HCT116 (cell line): ENCODE measurements around the gene SEC61G. TPM values are rescaled to one million over a fixed set of nuclear protein-coding genes. Genes with fewer than 3 reads are reported as not detected.
A peak's percentile ranks its signal among the peaks of the same experiment; 100 is the strongest.

ENCODE experiments used
- ATAC-seq: fragments of 200-7000 bp; cut with Tn5 transposase; 2 replicates; pipeline ENCODE4 v1.9.1; 2020; ENCODE audit warnings: mild to moderate bottlenecking, moderate library complexity
- Bru-seq: library from RNA; stranded (reverse); fragments of 400-500 nt; gene quantifications from one replicate; lab custom pipeline; 2021; lab: Mats Ljungman, UMichigan
- BruChase-seq, 2 experiments: library from RNA; stranded (reverse); fragments of 400-500 nt; gene quantifications; one replicate each; lab custom pipeline; 2021; lab: Mats Ljungman, UMichigan
- BruUV-seq: library from RNA; stranded (reverse); fragments of 400-500 nt; replicated peaks from 2 replicates; lab custom pipeline; 2021; lab: Mats Ljungman, UMichigan
- CTCF ChIA-PET: fragments of 300-600 bp; sonication (Branson Sonifier 250); formaldehyde crosslinking; loops from one replicate; lab custom pipeline; 2021; ENCODE audit warnings: antibody characterized with exemption; lab: Charles Lee
- POLR2A ChIA-PET: fragments of 300-600, 350-600 bp; sonication (Branson Sonifier 250); formaldehyde crosslinking; loops from one replicate; lab custom pipeline; 2021; ENCODE audit warnings: antibody characterized with exemption; lab: Charles Lee
- RAD21 ChIA-PET, 2 experiments: fragments of 300-600 bp; sonication (Branson Sonifier 250); formaldehyde crosslinking; loops; one replicate each; lab custom pipeline; 2023; ENCODE audit warnings: low total read pairs in 2 of 2; ENCODE audit not compliant: uncharacterized antibody in 2 of 2, unreplicated experiment in 2 of 2, low non-redundant PET in 1 of 2; lab: Charles Lee
- DNase-seq: peaks from one replicate; pipeline ENCODE4 v3.0.0-alpha.2; 2010; ENCODE audit warnings: low read depth, low spot score
- H2AFZ ChIP-seq: fragments of 200-600 bp; shearing (Covaris generic), sonication (generic); 2 replicates; pipeline ENCODE4 v1.6.1; 2017; ENCODE audit warnings: low read depth, mixed run types, mixed read lengths, antibody characterized with exemption, low read length; ENCODE audit not compliant: poor library complexity, severe bottlenecking
- H3K27ac ChIP-seq: 2 replicates; pipeline ENCODE4 v1.5.1; 2012; ENCODE audit warnings: low read depth, low read length
- H3K27me3 ChIP-seq: fragments of 200-600 bp; sonication (generic); 2 replicates; pipeline ENCODE4 v1.6.1; 2016; ENCODE audit warnings: mixed run types, low read length, mixed read lengths; ENCODE audit not compliant: insufficient read depth
- H3K36me3 ChIP-seq, 2 experiments: fragments of 200-500 bp in 1 of 2; fragments of 200-600 bp in 1 of 2; sonication (Bioruptor generic) in 1 of 2; sonication (generic) in 1 of 2; 2 replicates each; pipeline versions ENCODE4 v1.5.1 to v1.6.1; 2014 to 2016; ENCODE audit warnings: low read length in 2 of 2, inconsistent platforms in 1 of 2, mixed read lengths in 1 of 2, mixed run types in 1 of 2; ENCODE audit not compliant: insufficient read depth in 2 of 2, control insufficient read depth in 1 of 2
- H3K4me1 ChIP-seq, 2 experiments: fragments of 200-600 bp in 1 of 2; sonication (generic) in 1 of 2; 2 replicates each; pipeline versions ENCODE4 v1.5.1 to v1.6.1; 2012 to 2017; ENCODE audit warnings: low read length in 2 of 2, inconsistent platforms in 1 of 2, mild to moderate bottlenecking in 1 of 2, mixed read lengths in 1 of 2, mixed run types in 1 of 2, moderate library complexity in 1 of 2; ENCODE audit not compliant: insufficient read depth in 2 of 2, control insufficient read depth in 1 of 2
- H3K4me2 ChIP-seq: fragments of 200-600 bp; sonication (generic); 2 replicates; pipeline ENCODE4 v1.6.1; 2017; ENCODE audit warnings: mixed run types, low read length, mixed read lengths
- H3K4me3 ChIP-seq, 2 experiments: fragments of 200-600 bp in 1 of 2; sonication (generic) in 1 of 2; replicated peaks in 1 of 2; 2 replicates each; pipeline ENCODE4 v1.5.1; 2011 to 2016; ENCODE audit warnings: low read length in 2 of 2, control low read depth in 1 of 2, low read depth in 1 of 2, mild to moderate bottlenecking in 1 of 2, mixed read lengths in 1 of 2, mixed run types in 1 of 2
- H3K79me2 ChIP-seq: fragments of 200-600 bp; sonication (generic); 2 replicates; pipeline ENCODE4 v1.6.1; 2017; ENCODE audit warnings: mild to moderate bottlenecking, mixed run types, low read length, moderate library complexity, mixed read lengths; ENCODE audit not compliant: insufficient read depth
- H3K9ac ChIP-seq: fragments of 200-600 bp; sonication (generic); 2 replicates; pipeline ENCODE4 v1.6.1; 2016; ENCODE audit warnings: low read length, mixed read lengths
- H3K9me2 ChIP-seq: fragments of 200-600 bp; sonication (generic), shearing (Covaris generic); 2 replicates; pipeline ENCODE4 v1.6.1; 2017; ENCODE audit warnings: mixed run types, mild to moderate bottlenecking, moderate library complexity; ENCODE audit not compliant: insufficient read depth
- H3K9me3 ChIP-seq, 2 experiments: fragments of 200-500 bp in 1 of 2; fragments of 200-600 bp in 1 of 2; sonication (Bioruptor generic) in 1 of 2; sonication (generic) in 1 of 2; 2 replicates each; pipeline ENCODE4 v1.6.1; 2014 to 2017; ENCODE audit warnings: low read length in 2 of 2, mixed read lengths in 2 of 2, inconsistent platforms in 1 of 2, low read depth in 1 of 2, mild to moderate bottlenecking in 1 of 2, mixed run types in 1 of 2, moderate library complexity in 1 of 2; ENCODE audit not compliant: control insufficient read depth in 1 of 2, insufficient read depth in 1 of 2
- H4K20me1 ChIP-seq: fragments of 200-600 bp; sonication (generic), shearing (Covaris generic); 2 replicates; pipeline ENCODE4 v1.6.1; 2017; ENCODE audit warnings: mixed run types, mild to moderate bottlenecking, moderate library complexity; ENCODE audit not compliant: insufficient read depth
- CBX3 ChIP-seq: IDR thresholded peaks from 2 replicates; pipeline ENCODE4 v1.6.1; 2012; ENCODE audit warnings: low read depth
- CEBPB ChIP-seq: IDR thresholded peaks from 2 replicates; pipeline ENCODE4 v1.6.1; 2012; ENCODE audit warnings: low read depth
- EGR1 ChIP-seq: IDR thresholded peaks from 2 replicates; pipeline ENCODE4 v1.6.1; 2012; ENCODE audit warnings: low read depth
- ELF1 ChIP-seq: IDR thresholded peaks from 2 replicates; pipeline ENCODE4 v1.6.1; 2012; ENCODE audit warnings: low read depth, borderline replicate concordance
- EZH2phosphoT487 ChIP-seq: fragments of 200-600 bp; IDR thresholded peaks from 2 replicates; pipeline ENCODE4 v1.6.1; 2018; ENCODE audit warnings: antibody characterized with exemption, borderline replicate concordance
- FOSL1 ChIP-seq: IDR thresholded peaks from 2 replicates; pipeline ENCODE4 v1.6.1; 2012; ENCODE audit warnings: low read depth
- JUND ChIP-seq: IDR thresholded peaks from 2 replicates; pipeline ENCODE4 v1.6.1; 2012
- POLR2A ChIP-seq: IDR thresholded peaks from 2 replicates; pipeline ENCODE4 v1.7.0; 2011; ENCODE audit warnings: borderline replicate concordance; ENCODE audit not compliant: insufficient read depth, insufficient read length; ENCODE audit errors: extremely low read depth
- POLR2AphosphoS5 ChIP-seq: IDR thresholded peaks from 2 replicates; pipeline ENCODE4 v1.6.1; 2011; ENCODE audit warnings: mild to moderate bottlenecking, low read depth, low read length, moderate library complexity
- RAD21 ChIP-seq: IDR thresholded peaks from 2 replicates; pipeline ENCODE4 v1.6.1; 2012; ENCODE audit warnings: low read depth, mild to moderate bottlenecking
- SIN3A ChIP-seq: IDR thresholded peaks from 2 replicates; pipeline ENCODE4 v1.6.1; 2012; ENCODE audit warnings: low read depth
- SP1 ChIP-seq: IDR thresholded peaks from 2 replicates; pipeline ENCODE4 v1.6.1; 2012; ENCODE audit warnings: low read depth
- SRF ChIP-seq: IDR thresholded peaks from 2 replicates; pipeline ENCODE4 v1.6.1; 2012; ENCODE audit warnings: low read depth
- TCF7L2 ChIP-seq: IDR thresholded peaks from 2 replicates; pipeline ENCODE4 v1.7.0; 2011; ENCODE audit warnings: borderline replicate concordance, inconsistent platforms; ENCODE audit not compliant: insufficient read depth, insufficient read length; ENCODE audit errors: extremely low read depth
- YY1 ChIP-seq: IDR thresholded peaks from 2 replicates; pipeline ENCODE4 v1.6.1; 2011; ENCODE audit warnings: low read length, low read depth, moderate library complexity, mild to moderate bottlenecking; ENCODE audit not compliant: insufficient replicate concordance; ENCODE audit errors: extremely low read depth
- ZFX ChIP-seq: fragments of 450-650 bp; IDR thresholded peaks from 2 replicates; pipeline ENCODE4 v1.6.1; 2017
- ZNF274 ChIP-seq: fragments of 200-500 bp; sonication (Bioruptor generic); IDR thresholded peaks from 2 replicates; pipeline ENCODE4 v1.6.1; 2014; ENCODE audit warnings: mild to moderate bottlenecking, low read depth, low read length, inconsistent platforms
- intact Hi-C: fragments of 100-400 bp; cut with micrococcal nuclease; formaldehyde crosslinking; loops from 2 replicates; pipeline ENCODE4 v1.10.0; 2022
- long read RNA-seq: library from polyadenylated mRNA; unstranded; transcript quantifications from one replicate; pipeline ENCODE4 v2.0.0, GENCODE V29; 2021; ENCODE audit not compliant: unreplicated experiment
- polyA plus RNA-seq: library from polyadenylated mRNA; unstranded; fragments of >200 nt; gene quantifications from 2 replicates; pipeline ENCODE4 v1.2.1, GENCODE V29; 2012; ENCODE audit warnings: missing spikeins
- total RNA-seq: library from RNA; stranded (reverse); gene quantifications from one replicate; pipeline ENCODE4 v1.2.1, GENCODE V29; 2021; ENCODE audit not compliant: unreplicated experiment
- TF ChIP-seq, protein P1 (sequence below): IDR thresholded peaks from 2 replicates; pipeline ENCODE4 v1.6.1; 2012
- TF ChIP-seq, protein P2 (sequence below), 3 experiments: fragments of 200-600 bp in 1 of 3; sonication (generic) in 1 of 3; IDR thresholded peaks in 2 of 3; conservative IDR thresholded peaks in 1 of 3; 2 replicates each; pipeline ENCODE4 v1.5.1; 2012 to 2017; ENCODE audit warnings: low read depth in 2 of 3, low read length in 2 of 3, antibody characterized with exemption in 1 of 3, borderline replicate concordance in 1 of 3, control low read depth in 1 of 3, mild to moderate bottlenecking in 1 of 3, mixed read lengths in 1 of 3, mixed run types in 1 of 3, moderate library complexity in 1 of 3; ENCODE audit not compliant: insufficient read depth in 1 of 3
- TF ChIP-seq, protein P3 (sequence below): IDR thresholded peaks from 2 replicates; pipeline ENCODE4 v1.6.1; 2012; ENCODE audit warnings: low read depth

SEC61G gene
- total RNA-seq = 147 TPM
- 179 and 221 TPM in 2 replicates for polyA plus RNA-seq
- Bru-seq, nascent RNA = percentile 98 among the genes with signal in this experiment
- percentile 90 among the genes with signal in this experiment for BruChase-seq, experiment 1, labeled RNA remaining after a 6-hour chase
- percentile 93 among the genes with signal in this experiment for BruChase-seq, experiment 2, labeled RNA remaining after a 2-hour chase
- long read RNA-seq, transcript SEC61G-201 (4 exons, 462 nt) = major isoform, 66 of 78 reads
- long read RNA-seq, partial matches to known transcripts = 6 of 78 reads
- long read RNA-seq, other reads (novel, unspliced or antisense) = 2 of 78 reads

DNA sequence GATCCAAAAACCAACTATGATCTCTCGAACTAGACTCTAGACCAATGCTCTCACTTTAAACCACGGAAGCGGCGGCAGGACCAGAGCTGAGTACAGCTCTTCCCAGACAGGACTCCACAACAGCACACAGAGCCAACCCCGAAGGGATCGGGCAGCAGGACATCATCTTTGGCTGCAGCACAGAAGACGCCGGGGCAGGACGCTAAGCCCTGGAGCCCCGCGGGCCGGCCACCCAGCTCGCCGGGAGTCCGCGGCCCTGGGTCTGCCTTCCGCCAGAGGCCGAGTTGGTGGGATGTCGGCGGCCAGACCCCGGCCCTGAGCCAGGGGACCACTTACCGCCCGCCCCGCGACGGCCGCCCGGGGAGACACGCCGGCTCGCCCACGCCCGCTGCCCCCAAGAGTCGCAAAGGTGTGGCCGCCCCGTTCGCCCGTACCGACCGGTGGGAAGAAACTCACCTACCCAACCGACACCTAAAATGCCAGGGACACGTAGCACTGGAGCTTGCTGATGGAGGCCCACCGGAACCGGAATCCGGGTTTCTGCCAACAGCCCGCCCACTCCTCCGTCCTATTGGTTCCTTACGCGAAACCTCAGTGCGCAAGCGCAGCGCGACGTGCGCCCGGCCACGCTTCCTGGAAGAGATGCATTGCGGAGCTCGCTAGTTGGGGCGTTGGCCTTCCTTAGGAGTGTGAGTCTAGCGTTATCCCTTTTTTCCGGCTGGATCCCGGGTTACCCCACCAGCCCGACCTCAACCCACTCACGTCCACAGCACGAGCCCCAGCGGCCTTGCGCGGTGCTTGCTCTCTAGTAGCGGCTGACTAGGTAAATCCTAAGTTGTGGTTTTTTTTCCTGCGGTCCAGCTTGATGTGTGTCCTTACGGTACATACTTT is at the start of gene SEC61G:
SEC61G (minus strand) TSS at position 510 of the 891 bp plus-strand sequence. CDS start 1,623 bp downstream, outside the sequence.
- RAD21 ChIA-PET = interaction anchor here in 1 of 2 experiments (1.7 kb wide), 1 partner anchor 496 kb away, joined by 7 read pairs; no protein-coding TSS in a partner anchor
- peak within 1 kb of the TSS; percentile 90 to 95 for H3K4me3 ChIP-seq
- H4K20me1 ChIP-seq = 0 out of 2 replicates have a peak, but pooled peaks cover 9% of the 10 kb centered on the region
- no peaks in the 10 kb centered on the region for H3K27me3 ChIP-seq
- ATAC-seq (peak; percentile 96), DNase-seq (peak; percentile 94)
- H3K9ac ChIP-seq = peak within 1 kb of the TSS; percentile 72
- BruUV-seq = no TSS peak
- POLR2A ChIA-PET = interaction anchor here (0.7 to 1.7 kb wide), 17 partner anchors 9 to 607 kb away, joined by 3 to 9 read pairs (median 3); no protein-coding TSS in a partner anchor
- H3K4me2 ChIP-seq = peak within 1 kb of the TSS; percentile 82
- CTCF ChIA-PET = interaction anchor here (1.2 to 1.7 kb wide), 2 partner anchors 15 to 496 kb away, joined by 4 to 19 read pairs; no protein-coding TSS in a partner anchor
- H2AFZ ChIP-seq = no peak within 1 kb of the TSS
- intact Hi-C loops = loop anchor here (5.0 kb wide), 1 partner anchor 608 kb away; the partner anchor contains the start of gene LANCL2
- H3K4me1 ChIP-seq = peaks cover 8 to 17% of the 10 kb centered on the region in 2 experiments
- no peaks in the 10 kb centered on the region for H3K9me2 ChIP-seq
- H3K9me3 ChIP-seq = no peaks in the 10 kb centered on the region
- peak within 1 kb of the TSS; percentile 87 for H3K27ac ChIP-seq
- H3K79me2 ChIP-seq = peaks cover 62% of the 10 kb centered on the region
- H3K36me3 ChIP-seq = peaks cover 12 to 16% of the 10 kb centered on the region in 2 experiments; a peak in 3 of 4 replicates
- TF ChIP-seq POLR2A (peak; percentile 95), POLR2AphosphoS5 (peak; percentile 99), RAD21 (no peak), YY1 (no peak), SP1 (peak; percentile 82), SRF (no peak), ZFX (peak; percentile 72), EGR1 (0 out of 2 replicates have a peak, but pooled peaks have one; percentile 32), JUND (no peak), EZH2phosphoT487 (no peak), FOSL1 (no peak), CEBPB (no peak), ZNF274 (no peak), ELF1 (peak; percentile 79), CBX3 (no peak), TCF7L2 (no peak), SIN3A (peak; percentile 80)
- TF ChIP-seq, protein P1, sequence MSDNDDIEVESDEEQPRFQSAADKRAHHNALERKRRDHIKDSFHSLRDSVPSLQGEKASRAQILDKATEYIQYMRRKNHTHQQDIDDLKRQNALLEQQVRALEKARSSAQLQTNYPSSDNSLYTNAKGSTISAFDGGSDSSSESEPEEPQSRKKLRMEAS = peak; percentile 81
- TF ChIP-seq, protein P2, sequence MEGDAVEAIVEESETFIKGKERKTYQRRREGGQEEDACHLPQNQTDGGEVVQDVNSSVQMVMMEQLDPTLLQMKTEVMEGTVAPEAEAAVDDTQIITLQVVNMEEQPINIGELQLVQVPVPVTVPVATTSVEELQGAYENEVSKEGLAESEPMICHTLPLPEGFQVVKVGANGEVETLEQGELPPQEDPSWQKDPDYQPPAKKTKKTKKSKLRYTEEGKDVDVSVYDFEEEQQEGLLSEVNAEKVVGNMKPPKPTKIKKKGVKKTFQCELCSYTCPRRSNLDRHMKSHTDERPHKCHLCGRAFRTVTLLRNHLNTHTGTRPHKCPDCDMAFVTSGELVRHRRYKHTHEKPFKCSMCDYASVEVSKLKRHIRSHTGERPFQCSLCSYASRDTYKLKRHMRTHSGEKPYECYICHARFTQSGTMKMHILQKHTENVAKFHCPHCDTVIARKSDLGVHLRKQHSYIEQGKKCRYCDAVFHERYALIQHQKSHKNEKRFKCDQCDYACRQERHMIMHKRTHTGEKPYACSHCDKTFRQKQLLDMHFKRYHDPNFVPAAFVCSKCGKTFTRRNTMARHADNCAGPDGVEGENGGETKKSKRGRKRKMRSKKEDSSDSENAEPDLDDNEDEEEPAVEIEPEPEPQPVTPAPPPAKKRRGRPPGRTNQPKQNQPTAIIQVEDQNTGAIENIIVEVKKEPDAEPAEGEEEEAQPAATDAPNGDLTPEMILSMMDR (IDR thresholded peaks at IDR 0.05 in 2 of 3, conservative IDR thresholded peaks at IDR 0.05 in 1 of 3; ENCODE audit: borderline replicate concordance in 1 of 3, insufficient read depth in 1 of 3, low read depth in 2 of 3, low read length in 2 of 3) = no peak
- TF ChIP-seq, protein P3, sequence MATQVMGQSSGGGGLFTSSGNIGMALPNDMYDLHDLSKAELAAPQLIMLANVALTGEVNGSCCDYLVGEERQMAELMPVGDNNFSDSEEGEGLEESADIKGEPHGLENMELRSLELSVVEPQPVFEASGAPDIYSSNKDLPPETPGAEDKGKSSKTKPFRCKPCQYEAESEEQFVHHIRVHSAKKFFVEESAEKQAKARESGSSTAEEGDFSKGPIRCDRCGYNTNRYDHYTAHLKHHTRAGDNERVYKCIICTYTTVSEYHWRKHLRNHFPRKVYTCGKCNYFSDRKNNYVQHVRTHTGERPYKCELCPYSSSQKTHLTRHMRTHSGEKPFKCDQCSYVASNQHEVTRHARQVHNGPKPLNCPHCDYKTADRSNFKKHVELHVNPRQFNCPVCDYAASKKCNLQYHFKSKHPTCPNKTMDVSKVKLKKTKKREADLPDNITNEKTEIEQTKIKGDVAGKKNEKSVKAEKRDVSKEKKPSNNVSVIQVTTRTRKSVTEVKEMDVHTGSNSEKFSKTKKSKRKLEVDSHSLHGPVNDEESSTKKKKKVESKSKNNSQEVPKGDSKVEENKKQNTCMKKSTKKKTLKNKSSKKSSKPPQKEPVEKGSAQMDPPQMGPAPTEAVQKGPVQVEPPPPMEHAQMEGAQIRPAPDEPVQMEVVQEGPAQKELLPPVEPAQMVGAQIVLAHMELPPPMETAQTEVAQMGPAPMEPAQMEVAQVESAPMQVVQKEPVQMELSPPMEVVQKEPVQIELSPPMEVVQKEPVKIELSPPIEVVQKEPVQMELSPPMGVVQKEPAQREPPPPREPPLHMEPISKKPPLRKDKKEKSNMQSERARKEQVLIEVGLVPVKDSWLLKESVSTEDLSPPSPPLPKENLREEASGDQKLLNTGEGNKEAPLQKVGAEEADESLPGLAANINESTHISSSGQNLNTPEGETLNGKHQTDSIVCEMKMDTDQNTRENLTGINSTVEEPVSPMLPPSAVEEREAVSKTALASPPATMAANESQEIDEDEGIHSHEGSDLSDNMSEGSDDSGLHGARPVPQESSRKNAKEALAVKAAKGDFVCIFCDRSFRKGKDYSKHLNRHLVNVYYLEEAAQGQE = no peak
